Measurements from ENCODE around the gene AMFR.

The AMFR gene

DNA sequence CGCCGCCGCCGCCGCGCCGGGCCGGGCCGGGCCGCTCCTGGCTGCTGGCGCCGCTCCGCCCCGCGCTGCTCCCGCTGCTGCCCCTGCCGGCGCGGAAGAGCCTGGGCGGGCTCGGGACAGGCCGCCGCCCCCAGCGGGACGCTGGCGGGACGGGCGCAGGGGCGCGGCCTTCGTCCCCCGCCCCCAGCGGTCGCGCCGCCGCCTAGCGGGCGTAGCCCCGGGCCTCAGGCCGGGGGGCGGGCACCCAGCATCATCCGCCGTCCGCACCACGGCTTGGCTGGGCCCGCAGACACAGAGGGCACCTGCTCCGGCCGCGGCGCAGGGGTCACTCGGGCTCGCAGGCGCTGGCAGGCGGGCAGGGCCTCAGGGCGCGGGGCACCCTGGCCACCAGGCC lies at the start of gene AMFR:
Gene AMFR (minus strand): TSS at position 107 of the 394 bp plus-strand sequence. CDS start 218 bp downstream, outside the sequence.
- peak; percentile 80 for DNase-seq

DNA sequence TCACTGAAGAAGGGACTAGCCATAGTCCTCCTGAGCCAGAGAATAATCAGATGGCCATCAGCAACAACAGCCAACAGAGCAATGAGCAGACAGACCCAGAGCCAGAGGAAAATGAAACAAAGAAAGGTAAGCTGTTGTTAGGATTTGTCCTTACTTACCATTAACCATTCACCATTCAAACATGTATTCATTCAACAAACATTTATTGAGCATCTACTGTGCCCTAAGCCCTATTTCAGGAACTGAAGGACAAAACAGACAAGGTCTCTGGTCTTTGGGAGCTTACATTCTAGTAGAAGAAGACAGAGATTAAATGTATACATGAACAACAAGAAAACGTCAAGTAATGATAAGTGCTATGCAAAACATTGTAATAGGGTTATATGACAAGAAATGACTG lies 45.3 kb upstream of the AMFR start:
- no peak for DNase-seq

DNA sequence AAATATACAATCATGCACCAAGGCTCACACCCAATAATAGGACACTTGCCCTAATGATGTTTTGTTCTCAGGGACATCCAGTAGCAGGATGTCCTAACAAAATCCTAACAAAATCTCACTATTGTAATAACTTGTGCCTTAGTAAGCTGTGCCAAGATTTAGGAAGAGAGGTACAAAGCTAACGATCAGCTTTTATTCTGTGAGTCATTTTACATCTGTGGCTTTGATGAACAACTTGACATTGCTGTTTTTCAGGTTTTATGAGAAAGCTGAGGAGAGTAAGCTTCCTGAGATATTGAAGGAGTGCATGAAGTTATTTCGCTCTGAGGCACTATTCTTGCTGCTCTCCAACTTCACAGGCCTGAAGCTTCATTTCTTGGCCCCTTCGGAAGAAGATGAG lies 44.9 kb upstream of the AMFR start:
- no peak for DNase-seq

DNA sequence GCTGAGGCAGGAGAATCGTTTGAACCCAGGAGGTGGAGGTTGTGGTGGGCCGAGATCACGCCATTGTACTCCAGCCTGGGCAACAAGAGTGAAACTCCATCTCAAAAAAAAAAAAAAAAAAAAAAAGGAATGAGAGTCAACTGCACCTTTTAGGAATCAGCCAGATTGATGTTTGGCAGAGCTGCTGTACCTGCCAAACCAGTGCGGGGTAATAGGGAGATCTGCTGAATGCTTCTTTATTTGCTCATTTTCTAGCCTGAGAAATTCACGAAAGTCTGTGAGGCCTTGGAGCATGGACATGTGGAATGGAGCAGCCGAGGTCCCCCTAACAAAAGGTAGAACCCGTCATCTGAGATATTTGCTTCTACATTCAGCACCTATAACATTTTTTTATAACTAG lies 44.4 kb upstream of the AMFR start:
- DNase-seq, result no peak

DNA sequence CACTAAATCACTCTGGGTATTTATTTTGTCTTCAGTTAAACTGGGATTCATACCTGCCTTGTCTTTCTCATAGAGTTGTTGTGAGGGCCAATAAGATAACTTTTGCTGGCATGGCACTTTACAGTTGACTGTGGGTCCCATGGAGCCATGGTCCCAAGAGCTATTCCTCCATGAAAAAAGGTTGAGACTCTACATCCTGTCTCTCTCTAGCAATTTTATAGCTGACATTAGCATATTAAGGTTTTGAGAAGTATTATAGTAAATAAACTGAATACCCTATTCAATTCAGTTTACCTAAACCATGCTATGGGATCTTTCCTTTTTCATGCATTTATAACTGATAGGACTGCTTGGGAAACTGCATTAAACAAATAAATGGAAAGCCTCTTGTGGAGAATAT lies 43.5 kb upstream of the AMFR start:
- DNase-seq, result no peak

DNA sequence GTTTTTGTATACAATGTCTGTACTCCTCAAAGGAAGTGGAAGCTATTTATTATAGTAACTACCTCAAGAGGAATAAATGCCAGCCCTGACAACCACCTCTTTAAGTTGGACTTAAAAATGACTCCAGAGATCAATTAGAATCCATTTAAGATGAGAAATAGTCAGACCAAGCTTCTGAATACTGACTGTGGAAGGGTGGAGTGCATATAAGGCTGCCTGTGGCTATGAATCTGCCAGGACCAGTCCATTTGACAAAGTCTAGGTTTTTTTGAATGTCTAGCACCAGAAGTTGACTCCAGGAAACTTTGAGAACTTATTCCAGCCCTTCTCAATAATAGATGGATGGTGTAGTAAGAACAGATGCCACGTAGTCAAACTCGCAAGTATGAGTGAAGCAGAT lies 41.0 kb upstream of the AMFR start:
- no peak for DNase-seq

DNA sequence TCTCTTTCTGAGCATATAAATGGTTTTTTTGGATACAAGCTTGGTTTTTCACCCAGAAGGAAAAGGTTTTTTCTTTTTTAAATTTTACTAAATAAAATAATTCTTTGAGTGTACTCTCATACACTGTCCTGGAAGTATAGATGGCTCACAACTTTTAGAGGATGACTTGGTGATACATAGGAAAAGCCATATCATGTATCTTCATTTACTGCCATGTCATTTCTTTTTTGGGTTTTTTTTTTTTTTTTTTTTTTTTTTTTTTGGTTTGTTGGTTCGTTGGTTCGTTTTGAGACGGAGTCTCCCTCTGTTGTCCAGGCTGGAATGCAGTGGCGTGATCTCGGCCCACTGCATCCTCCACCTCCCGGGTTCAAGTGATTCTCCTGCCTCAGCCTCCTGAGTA lies 37.8 kb upstream of the AMFR start:
- DNase-seq, result no peak

DNA sequence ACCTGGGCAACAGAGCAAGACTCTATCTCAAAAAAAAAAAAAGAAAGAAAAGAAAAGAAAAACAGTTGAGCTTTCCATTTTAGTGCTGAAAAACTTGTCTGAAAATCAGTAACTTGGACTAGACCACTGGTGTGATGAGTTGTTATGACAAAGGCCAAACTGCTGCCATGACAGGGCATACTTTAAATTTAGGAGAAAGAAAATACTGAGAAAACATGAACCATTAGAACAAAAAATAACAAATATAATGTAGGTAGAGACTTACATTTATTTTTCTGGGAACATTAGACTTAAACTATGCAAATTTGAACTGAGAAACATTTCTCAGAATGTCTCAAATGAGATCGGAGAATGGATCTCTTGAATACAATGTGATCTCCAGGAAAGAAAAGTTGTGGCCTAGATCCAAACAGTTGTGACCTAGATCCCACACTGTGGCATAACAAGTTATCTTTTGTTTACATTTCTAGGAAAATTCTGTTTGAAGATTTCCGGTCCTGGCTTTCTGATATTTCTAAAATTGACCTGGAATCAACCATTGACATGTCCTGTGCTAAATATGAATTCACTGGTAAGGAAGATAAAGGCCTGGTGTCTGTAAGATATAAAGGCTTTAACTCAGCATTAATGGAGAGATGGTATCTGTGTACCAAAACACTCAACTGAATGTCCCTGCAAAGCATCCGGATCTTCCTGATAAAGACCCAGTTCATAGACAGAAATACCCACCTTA lies 36.9 kb upstream of the AMFR start:
- DNase-seq, result peak; percentile 73

DNA sequence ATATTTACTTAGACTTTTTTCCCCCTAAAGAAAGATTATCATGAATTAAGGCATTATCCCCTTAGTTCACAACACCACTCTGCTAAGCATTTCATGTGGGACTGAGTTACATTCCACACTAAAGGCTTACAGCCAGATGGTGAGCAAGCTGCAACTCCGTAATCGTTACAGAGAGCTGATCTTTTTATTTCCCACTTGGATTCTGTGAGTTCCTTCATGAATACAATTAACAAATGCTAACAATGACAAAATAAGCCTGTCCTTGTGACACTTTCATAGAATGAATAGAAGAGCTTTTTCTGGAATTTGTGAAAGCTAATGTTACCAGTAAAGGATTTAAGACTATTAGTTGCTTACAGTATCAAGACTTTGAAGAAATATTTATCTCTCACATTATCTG lies 34.8 kb upstream of the AMFR start:
- DNase-seq, result no peak

DNA sequence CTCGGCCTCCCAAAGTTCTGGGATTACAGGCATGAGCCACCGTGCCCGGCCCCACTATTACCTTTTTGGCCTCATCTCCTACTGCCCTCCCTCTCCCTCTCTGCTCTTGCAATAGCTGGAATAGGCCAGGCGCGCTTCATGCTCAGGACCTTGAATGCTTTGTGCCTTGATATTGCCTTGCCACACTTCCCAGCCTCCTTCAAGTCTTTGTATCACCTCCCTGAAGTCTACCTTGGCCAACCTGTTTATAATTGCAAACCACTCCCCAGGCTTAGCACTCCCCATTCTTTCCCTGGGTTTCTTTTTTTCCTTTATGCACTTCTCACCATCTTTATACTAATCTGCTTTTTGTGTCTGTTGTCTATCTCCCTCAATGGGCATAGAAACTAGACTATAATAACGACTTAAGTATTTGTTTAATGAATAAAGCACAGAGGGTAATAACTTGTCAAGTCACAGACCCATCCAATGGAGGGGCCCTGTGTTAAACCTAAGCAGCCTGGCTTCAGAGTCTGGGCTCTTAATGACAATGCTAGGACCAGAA lies 32.7 kb upstream of the AMFR start:
- no peak for DNase-seq

DNA sequence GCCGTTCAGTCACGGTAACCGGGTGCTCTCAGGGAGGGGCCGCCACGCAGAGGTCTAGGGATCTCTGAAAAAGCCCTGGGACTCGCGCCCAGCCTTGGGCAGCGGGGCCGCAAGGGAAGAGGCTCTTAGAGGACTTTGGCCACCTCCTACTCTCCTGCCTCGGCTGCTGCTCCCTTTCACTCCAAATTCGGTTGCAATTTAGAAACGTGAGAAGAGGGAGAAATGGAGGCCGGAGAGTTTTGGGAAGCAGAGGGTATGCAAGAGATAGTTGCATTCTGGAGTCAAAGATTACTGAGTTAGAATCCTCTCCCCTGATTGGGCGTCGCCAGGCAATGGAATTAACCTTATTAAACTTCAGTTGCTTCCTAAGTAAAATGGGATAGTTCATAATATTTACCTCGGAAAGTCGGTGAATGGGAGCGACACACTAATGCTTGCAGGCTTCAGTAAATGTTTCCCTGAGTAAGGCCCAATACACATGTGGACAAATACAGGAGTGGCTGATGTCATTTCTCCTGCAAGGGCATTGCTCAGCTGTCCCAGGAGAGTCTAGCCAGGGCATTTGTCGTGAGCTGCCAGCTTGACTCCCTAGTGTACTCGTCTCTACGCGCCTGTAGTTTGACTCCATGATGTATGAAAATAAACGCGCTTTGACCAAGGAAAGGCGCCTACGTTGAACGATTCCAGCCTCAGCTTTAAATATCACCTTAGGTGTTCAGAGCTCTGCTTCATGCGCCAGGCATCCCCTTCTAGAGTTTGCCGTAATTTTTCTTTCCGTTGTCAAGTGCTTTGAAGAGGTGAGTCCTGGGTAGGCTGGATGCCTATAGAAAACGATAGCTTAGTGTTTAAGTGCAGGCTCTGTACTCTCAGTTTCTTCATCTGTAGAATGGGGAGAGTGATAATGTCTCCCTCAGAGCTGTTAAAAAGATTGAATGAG lies 26.7 kb upstream of the AMFR start:
- DNase-seq, result peak; percentile 29

DNA sequence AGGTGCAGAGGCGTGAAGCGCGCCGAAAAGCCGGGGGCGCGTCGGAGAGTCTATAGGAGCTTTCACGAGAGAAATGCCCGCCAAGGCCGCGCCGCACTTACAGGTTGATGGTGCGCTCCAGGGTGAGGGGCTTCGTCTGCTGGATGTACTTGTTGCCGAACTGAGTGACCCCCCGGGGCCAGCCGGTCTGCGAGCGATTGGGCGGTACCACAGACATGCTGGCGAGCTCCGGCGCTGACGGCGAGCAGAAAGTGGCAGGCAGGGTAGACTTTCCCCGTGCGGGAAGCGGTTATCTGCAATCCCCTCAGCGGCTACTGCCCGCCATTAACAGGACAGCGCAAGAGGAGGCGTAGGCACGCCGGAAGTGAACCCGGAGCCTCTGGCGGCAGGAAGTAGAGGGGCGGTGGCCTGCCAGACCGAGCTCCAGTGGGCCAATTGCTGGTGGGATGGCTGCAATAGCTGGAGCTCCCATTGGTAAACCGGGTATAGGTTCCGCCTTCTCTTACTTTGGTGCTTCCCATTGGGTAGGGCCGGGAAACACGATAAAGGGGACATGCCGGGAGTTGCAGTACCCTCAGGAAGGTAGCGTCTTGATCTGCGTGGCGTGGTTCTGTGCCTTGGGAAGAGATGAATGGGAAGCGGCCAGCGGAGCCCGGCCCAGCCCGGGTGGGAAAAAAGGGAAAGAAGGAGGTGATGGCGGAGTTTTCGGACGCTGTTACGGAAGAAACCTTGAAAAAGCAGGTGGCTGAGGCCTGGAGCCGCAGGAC lies 25.8 kb upstream of the AMFR start, which contains the start of the genes NUDT21 and OGFOD1:
Gene NUDT21 (minus strand): TSS at position 347 of the 767 bp plus-strand sequence. CDS start 130 bp downstream, at position 217.
Gene OGFOD1 (plus strand): TSS at position 569 of the 767 bp plus-strand sequence. CDS start 59 bp downstream, at position 628.
- DNase-seq, result peak; percentile 95

DNA sequence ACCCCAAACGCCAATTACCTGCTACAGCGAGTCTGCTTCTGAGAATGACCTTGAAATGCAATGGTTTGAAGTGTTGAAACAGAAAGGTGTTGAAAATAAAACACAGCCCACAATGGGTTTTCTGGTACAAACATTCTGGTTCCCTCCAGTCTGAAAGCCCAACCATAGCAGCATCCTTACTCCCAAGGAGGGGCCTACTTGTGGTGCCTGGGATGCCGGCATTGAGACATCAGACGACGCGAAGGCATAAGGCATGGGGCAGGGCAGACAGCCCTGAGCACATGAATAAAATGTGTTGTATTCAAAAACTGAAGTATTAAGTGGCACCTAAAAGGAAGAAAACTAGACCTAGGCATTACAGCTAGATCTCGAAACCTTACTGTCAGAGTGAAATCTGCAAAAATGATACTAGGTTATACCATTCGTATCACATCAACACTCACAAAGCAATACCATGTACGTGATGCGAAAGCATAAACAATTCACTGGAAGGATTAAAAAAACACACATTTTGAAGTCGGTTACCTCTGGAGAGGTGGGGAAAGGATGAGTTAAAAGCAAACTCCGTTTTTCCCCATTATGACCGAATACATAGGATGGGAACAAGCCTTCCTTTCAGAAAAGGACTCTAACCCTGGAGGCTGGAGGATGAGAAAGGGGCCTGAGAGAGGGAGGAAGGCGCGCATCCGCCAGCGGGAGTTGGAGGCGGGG lies 25.1 kb upstream of the AMFR start:
- no peak for DNase-seq

DNA sequence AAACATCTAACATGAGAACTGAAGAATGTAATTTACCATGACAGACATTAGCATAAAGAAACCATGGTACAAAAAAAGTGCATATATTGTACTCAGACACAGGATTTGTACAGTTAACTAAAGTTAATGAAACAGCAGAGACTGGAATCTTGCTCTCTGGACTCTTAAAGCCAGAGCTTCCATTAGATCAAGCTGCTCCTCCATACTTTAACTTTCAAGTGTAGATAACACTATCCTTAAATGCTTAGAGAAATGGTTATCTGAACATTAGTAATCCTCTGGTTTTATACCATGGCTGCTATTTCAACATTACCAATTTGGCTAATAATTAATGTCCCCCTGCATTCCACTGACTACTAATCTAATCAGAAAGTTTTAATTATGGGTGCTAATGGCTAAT lies 22.7 kb upstream of the AMFR start:
- DNase-seq, result no peak

DNA sequence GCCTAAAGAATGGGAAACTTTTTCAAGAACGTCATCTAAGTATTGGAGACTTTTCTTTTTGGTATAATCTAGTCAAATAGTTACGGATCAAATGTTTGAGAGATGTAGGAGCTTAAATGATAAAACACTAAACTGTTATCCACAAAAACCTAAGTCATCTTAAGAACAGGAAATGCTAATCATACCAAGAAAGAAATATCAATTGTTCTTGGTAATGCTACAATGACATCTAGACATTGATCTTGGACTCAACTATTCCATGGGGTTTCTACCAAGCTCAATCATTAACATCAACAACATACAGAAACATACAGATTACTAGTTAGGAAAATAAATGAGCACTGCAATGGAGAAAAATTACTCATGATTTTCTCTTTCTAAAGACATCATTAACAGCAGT lies 21.9 kb upstream of the AMFR start:
- no peak for DNase-seq

DNA sequence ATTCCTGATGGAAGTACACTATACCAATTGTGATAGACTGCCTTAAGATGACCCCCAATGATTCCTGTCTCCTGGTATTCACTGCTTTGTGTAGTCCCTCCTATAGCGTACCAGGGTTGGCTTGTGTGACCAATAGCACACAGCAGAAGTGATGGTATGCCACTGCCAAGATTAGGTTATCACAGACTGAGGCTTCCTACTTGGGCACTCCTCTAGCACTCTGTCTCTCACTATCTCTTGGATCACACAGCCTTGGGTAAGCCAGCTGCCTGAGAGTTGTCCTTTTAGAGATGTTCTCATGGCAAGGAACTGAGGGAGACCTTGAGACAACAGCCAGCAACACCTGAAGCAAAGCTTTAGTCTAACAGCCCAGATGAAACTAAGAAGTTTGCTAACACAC lies 12.7 kb upstream of the AMFR start:
- DNase-seq, result no peak

DNA sequence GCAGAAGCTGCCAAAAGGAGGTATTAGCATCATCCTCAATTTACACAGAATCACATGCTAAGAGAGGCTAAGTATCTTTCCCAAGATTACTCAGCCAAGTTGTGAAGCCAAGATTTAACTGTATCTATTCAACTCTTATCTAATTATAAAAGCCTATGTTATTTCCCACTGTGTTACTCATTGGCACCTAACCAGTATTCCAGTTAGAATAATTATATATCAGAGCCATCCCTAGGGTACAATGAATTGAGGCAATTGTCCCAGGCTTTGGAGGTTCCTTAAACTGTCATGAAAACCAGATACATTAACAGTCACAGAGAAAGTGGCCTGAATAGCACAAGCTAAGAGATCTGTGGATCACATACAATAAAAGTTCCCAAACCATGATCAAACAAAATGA lies 10.9 kb upstream of the AMFR start:
- no peak for DNase-seq

DNA sequence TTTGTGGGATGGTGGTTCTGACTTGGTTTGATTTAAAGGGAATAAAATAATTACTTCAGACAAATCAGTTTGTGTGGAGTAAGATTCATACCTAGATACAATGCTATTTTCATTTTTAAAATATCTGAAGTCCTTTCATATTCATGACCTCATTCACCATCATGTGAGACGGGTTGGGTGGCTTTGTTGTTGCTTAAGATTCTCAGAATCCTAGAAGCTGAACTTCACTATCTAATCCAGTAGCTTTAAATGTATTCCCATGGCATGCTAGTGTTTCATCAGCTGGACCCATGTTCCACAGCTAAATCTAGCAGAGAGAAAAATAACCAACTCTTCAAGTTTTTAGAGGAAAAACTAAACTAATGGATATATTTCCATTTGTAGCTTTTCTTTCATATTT lies 2.7 kb upstream of the AMFR start:
- DNase-seq, result peak; percentile 62

DNA sequence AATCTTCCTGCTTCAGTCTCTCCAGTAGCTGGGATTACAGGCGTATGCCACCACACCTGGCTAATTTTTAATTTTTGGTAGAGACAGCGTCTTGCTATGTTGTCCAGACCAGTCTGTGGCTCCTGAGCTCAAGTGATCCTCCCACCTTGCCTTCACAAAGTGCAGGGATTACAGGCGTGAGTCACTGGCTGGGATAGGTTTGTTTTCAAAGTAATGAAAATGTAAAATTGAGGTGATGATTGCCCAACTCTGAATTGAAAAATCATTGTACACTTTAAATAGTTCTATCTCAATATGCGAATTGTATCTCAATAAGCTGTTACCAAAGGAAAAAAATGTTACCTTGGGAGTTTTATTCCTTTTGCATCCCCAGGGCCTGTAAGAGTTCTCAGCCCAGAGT lies 1.2 kb upstream of the AMFR start:
- no peak for DNase-seq

DNA sequence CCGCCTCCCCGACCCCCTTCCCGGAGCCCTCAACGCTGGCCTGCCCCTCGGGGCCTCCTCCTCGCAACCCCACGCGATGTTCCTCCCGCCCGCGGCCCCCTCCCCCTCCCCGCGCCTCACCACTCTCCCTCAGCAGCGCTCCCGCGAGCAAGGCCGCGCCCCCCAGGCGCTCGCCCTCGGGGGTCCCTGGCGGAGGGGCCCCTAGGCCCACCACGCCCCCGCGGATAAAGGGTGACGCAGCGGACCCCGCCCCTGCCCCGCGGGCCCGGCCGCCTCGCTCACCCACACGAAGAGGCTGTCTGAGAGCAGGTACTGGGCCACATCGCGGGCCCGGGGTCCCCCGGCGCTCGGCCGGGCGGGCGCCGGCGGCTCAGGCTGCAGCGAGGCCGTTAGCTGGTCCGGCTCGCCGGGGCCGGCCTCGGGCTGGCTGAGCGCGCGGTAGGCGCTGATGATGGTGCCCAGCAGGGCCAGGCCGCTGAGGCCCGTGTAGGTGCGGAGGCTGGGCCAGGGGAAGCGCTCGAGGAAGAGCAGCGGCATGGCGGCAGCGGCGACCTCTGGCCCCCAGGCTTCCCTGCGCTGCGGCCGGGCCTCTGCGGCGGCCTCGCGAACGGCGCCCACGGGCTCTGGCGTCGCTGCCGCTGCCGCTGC lies 430 bp downstream of the AMFR start:
- peak; percentile 56 for DNase-seq

DNA sequence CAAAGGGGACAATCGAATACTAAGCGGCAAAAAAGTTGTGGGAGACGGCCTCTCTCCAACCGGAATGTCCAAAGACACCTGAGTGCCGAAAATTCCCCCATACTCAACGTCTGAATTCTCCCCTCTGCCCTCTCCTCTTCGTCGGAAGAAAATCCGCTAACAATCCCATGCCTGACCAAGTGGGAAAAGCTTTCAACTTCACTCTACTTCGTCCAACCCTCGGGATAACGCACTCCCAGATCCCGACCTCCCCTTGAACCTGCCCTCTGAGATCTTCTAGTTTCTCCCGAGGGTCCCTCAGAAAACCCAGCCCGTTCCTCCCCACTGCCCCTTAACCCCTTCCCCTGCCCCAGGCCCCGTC lies 961 bp downstream of the AMFR start:
- DNase-seq, result no peak

Measured in OCI-M1 (cell line).